GM19099 (cell line): ENCODE data around the gene PARP11.

Experiments used
- POLR2A ChIP-seq: IDR thresholded peaks from 3 replicates; pipeline ENCODE4 v1.6.1; 2011; ENCODE audit warnings: low read depth; ENCODE audit not compliant: insufficient read length; ENCODE audit errors: extremely low read depth

Gene PARP11

DNA sequence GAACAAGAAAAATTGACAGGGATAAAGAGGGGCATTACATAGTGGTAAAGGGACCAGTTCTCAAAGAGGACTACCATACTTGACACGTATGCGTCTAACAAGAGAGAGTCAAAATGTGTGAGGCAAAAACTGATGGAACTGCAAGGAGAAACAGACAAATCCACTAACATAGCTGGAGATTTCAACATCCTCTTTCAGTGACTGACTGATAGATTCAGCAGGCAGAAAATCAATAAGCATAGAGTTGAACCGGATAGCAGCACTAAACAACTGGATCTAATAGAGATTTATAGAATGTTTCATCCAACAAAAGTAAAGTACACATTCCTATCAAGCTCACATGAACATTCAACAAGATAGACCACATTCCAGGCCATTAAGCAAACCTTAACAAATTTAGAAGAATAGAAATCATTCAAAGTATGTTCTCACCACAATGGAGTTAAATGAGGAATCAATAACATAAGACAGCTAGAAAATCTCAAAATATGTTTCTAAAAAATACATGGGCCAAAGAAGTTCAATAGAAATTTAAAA lies 104.2 kb downstream of the PARP11 start:
- no peak for TF ChIP-seq POLR2A

DNA sequence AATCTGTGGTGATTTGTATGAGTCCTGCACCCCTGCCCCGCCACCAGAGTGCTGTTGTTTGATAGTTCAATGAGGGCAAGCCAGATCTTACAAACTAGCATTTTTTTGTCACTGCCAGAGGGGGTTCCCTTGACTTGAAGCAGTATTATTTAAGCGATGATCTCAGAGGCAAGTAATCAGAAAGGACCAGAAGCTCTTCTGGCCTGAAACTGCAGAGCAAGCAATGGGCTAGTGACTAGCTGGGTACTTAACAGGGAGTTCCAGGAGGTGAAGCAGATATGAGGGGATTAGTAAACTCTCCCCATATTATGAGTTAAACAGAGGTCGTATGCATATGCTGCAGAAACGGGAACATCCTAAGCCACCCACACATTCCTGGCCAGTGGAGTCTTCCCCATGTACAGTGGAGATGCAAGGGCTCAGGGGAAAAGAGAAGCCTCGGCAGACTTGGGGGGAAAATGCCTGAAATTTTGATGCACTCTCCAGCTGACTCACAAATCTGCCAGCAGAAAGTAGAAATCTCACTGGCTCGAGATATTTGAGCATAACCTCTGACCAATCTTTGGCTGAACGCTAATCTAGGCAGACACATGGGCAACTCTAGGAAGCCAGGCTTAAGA lies 112.0 kb downstream of the PARP11 start:
- no peak for TF ChIP-seq POLR2A

DNA sequence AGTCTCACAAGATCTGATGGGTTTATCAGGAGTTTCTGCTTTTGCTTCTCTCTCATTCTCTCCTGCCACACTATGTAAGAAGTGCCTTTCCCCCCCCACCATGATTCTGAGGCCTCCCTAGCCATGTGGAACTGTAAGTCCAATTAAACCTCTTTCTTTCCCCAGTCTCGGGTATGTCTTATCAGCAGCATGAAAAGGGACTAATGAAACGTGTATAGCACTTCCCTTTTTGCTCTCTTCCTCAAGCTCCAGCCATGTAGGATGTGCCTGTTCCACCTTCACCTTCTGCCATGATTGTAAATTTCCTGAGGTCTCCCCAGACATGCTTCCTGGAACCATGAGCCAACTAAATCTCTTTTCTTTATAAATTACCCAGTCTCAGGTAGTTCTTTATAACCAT lies 113.3 kb downstream of the PARP11 start:
- no peak for TF ChIP-seq POLR2A
